Activated naive CD4-positive, alpha-beta T cell treated with anti-CD3 and anti-CD28 coated beads for 36 hours (primary cell): Measurements from ENCODE around the gene SAP25. TPM values are rescaled to one million over a fixed set of nuclear protein-coding genes. Genes with fewer than 3 reads are reported as not detected.
"Not testable (repeated sequence)": the region's sequence is repeated elsewhere in the genome, so short reads cannot be mapped to it uniquely, and the experiment has no call there.

Source experiments
- CTCF ChIA-PET: fragments of 350-600 bp; sonication (Branson Sonifier 250); formaldehyde crosslinking; loops from one replicate; lab custom pipeline; 2021; ENCODE audit warnings: antibody characterized with exemption; lab: Charles Lee
- DNase-seq: peaks from one replicate; pipeline ENCODE4 v3.0.0-alpha.2; 2020
- H3K27ac Mint-ChIP-seq: one replicate; pipeline ENCODE4 v1.8.0; 2021; ENCODE audit warnings: mild to moderate bottlenecking, mixed read lengths
- H3K27me3 Mint-ChIP-seq: one replicate; pipeline ENCODE4 v1.8.0; 2021; ENCODE audit warnings: low read depth, mixed read lengths
- H3K36me3 Mint-ChIP-seq: one replicate; pipeline ENCODE4 v1.8.0; 2021; ENCODE audit warnings: low read depth, mixed read lengths
- H3K4me1 Mint-ChIP-seq: one replicate; pipeline ENCODE4 v1.8.0; 2021; ENCODE audit warnings: low read depth, mixed read lengths
- H3K4me3 Mint-ChIP-seq: one replicate; pipeline ENCODE4 v1.8.0; 2021; ENCODE audit warnings: mild to moderate bottlenecking, moderate library complexity, mixed read lengths
- H3K9me3 Mint-ChIP-seq: one replicate; pipeline ENCODE4 v1.8.0; 2021; ENCODE audit warnings: mixed read lengths
- intact Hi-C: fragments of 100-400 bp; cut with micrococcal nuclease; formaldehyde crosslinking; loops from one replicate; pipeline ENCODE4 v1.15.1; 2023
- total RNA-seq, 2 experiments: library from RNA; stranded (reverse); gene quantifications; one replicate each; pipeline ENCODE4 v1.2.3, GENCODE V29; 2021

The SAP25 gene
- total RNA-seq, 2 experiments from 2014 or later, result 13.7 to 15.7 TPM

DNA sequence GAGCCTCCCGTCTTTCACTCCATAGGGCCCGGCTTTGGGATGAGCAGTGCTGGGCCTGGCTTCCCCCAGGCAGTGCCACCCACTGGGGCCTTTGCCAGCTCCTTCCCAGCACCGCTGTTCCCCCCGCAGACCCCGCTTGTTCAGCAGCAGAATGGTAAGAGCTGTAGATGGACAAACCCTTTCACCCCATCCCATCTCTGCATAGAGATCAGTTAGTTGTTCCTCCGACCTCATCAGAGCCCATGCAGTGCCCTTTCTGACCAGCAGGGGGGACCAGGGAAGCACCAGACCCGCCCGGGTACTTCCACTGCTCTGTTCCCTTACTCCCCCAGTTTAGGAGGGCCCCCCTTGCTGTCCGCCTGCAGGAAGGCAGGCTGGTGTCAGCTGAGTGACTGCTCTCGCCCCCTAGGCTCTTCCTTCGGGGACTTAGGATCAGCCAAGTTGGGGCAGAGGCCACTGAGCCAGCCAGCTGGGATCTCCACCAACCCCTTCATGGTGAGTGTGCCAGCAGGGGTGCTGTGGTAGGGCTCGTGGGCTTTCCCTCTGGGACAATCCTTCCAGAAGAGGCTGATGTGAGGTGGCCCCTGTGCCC is 9.8 kb downstream of the SAP25 start:
- intact Hi-C loops, result loop anchor here (1.0 kb wide), 4 partner anchors 24 to 288 kb away; partner anchors contain the start of gene SLC12A9
- H3K27ac Mint-ChIP-seq, result no peak overlapping the region
- CTCF ChIA-PET, result interaction anchor here (0.5 to 3.6 kb wide), 34 partner anchors 8 to 195 kb away, joined by 3 to 20 read pairs (median 4); partner anchors contain the start of genes FBXO24, LRCH4 and POP7
- H3K27me3 Mint-ChIP-seq, result no peaks in the 10 kb centered on the region
- no peaks in the 10 kb centered on the region for H3K9me3 Mint-ChIP-seq
- DNase-seq, result peak; percentile 90
- no peak overlapping the region for H3K4me3 Mint-ChIP-seq
- peaks cover 15% of the 10 kb centered on the region for H3K4me1 Mint-ChIP-seq
- H3K36me3 Mint-ChIP-seq, result peaks cover 16% of the 10 kb centered on the region

DNA sequence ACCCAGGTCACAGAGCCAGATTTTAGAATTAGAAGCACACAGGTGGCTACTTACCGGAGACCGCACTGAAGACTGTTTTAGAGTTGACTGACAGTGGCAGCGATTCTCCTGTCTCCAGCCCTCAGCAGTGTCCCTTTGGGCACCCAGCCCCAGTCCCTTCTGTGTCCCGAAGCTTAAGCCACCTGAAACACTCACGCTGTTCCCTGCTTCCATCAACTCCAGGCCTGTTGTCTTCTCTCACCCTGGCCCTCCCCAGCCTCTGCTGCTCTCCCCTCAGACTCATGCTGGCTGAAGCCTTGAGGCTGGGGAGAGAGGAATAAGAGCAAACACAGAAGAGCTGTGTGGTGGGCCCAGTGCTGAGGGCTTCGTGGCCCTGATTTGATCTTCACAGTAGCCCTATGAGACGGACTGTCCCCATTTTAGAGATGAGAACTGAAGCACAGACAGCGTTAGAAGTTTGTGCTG is 10.6 kb downstream of the SAP25 start:
- Mint-ChIP-seq H3K27me3 (no peaks in the 10 kb centered on the region), H3K4me1 (peaks cover 12% of the 10 kb centered on the region), H3K4me3 (no peak overlapping the region), H3K9me3 (no peaks in the 10 kb centered on the region), H3K27ac (no peak overlapping the region), H3K36me3 (peaks cover 19% of the 10 kb centered on the region)
- intact Hi-C loops, result no loop called here
- no peak for DNase-seq
- CTCF ChIA-PET, result interaction anchor here (0.5 to 3.3 kb wide), 19 partner anchors 10 to 196 kb away, joined by 3 to 20 read pairs (median 4); partner anchors contain the start of genes FBXO24, LRCH4 and POP7

DNA sequence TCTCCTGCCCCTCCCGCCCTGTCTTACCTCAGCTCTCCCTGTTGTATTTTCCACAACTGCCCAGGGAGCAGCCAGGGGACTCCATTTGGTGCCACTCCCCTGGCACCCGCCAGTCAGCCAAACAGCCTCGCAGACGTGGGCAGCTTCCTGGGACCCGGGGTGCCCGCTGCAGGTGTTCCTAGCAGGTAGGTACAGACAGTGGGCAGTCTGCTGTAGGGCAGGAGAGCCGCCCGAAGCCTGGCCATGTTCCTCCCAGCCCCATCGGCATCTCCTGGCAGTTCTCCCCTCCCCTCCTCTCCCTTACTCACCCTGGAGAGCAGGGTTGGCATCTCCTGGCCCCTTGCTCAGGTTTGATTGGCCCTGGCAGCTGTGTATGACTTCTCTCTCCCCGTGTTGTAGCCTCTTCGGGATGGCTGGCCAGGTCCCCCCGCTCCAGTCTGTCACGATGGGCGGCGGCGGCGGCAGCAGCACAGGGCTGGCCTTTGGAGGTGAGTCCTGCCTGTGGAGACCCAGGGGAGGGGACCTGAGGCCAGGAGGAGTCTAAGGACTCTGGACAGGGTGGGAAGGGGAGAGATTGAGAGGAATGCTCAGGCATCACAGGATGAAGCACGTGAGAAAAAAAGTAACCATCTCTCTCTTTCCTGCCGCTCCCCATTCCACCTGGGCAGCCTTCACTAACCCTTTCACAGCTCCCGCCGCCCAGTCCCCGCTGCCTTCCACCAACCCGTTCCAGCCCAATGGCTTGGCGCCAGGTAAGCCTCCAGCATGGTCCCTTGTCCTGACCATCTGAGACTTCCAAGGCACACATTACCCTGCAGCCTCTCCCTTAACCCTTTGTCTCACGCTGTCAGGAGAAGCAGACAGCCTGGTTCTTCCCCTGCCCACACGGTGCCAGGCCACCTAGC is 11.3 kb downstream of the SAP25 start:
- intact Hi-C loops, result no loop called here
- DNase-seq, result no peak
- CTCF ChIA-PET, result interaction anchor here (0.6 to 3.3 kb wide), 4 partner anchors 19 to 130 kb away, joined by 3 to 20 read pairs (median 8); no protein-coding TSS in a partner anchor
- Mint-ChIP-seq H3K4me3 (no peak overlapping the region), H3K36me3 (peaks cover 19% of the 10 kb centered on the region), H3K9me3 (no peaks in the 10 kb centered on the region), H3K27me3 (no peaks in the 10 kb centered on the region), H3K4me1 (peaks cover 12% of the 10 kb centered on the region), H3K27ac (no peak overlapping the region)

DNA sequence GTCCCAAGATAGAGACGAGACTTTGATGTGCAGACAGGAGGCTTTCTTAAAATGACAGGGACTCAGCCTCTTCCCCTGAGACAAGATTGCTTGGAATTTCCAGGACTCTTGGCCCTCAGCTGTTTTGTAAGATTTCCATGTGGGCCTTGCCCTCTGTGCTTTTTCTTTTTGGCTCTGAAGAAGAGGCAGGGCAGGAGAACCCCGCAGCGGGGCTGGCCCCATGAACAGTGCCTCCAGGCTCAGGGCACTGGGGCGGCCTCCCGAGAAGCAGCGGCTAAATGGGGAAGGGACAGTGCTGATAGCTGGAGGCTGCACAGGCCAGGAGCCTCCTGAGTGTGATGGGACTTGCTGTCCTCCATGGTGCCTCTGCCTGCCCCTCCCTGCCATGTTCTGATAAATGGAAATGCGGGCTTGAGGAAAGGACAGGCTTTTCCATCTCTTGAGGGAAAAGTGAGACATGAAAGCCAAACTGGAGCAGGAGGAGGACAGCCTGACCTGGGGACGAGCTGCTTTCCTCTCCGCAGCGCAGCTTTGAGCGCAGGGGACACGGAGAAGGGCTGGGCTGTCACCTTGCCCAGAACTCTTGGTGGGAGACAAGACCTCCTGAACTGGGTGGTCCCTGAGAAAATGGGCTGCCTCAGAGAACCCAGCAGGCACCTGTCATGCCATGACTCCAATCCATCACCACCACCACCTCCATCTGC is 12.1 kb downstream of the SAP25 start:
- Mint-ChIP-seq H3K4me3 (no peak overlapping the region), H3K9me3 (no peaks in the 10 kb centered on the region), H3K36me3 (peaks cover 25% of the 10 kb centered on the region), H3K27ac (no peak overlapping the region), H3K27me3 (no peaks in the 10 kb centered on the region), H3K4me1 (peaks cover 12% of the 10 kb centered on the region)
- DNase-seq, result no peak
- CTCF ChIA-PET, result interaction anchor here (0.6 to 4.4 kb wide), 5 partner anchors 15 to 92 kb away, joined by 3 to 82 read pairs (median 11); no protein-coding TSS in a partner anchor
- intact Hi-C loops, result no loop called here

DNA sequence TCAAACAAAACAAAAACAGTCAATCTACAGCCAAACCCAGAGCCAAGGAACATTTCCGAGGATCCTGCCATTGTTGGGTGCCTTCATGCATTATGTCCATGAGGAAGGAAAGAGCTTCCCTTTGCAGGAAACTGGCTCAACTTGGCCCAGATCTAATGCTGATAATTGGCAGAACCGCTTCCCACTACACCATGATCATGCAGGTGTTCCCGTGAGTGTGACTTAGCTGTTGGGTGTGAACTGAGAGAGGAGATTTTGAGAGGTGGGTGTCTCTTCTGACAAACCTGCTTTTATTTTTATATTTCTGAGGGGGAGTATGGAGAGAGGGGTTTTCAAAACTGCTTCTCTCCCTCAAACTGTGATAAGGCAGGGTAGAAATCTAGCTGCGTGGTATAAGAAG is 14.6 kb downstream of the SAP25 start:
- Mint-ChIP-seq H3K27me3 (no peaks in the 10 kb centered on the region), H3K4me1 (peaks cover 12% of the 10 kb centered on the region), H3K4me3 (no peak overlapping the region), H3K27ac (no peak overlapping the region), H3K9me3 (no peaks in the 10 kb centered on the region), H3K36me3 (peaks cover 23% of the 10 kb centered on the region)
- CTCF ChIA-PET, result interaction anchor here (0.6 to 4.4 kb wide), 36 partner anchors 8 to 716 kb away, joined by 3 to 82 read pairs (median 5); partner anchors contain the start of genes AGFG2, FBXO24, MOSPD3 and SPACDR
- DNase-seq, result no peak
- intact Hi-C loops, result loop anchor here (1.0 kb wide), 3 partner anchors 13 to 90 kb away; partner anchors contain the start of gene NYAP1

DNA sequence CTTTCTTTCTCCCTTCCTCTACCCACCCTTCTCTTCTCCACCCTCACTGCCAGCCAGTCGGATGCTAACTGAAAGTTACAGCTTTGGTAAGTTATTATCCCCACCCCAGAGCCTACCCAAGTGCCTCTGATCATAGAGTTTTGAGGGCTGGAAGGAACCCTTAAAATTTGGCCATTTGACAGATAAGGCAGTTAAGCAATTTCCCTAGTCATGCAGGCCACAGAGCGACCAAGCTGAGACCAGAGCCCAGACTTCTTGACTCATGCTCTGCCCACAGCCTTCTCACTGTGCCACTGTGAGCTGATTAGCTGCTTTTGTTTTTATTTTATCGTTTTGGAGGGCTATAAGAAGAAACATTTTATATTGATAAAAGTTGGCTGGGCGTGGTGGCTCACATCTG is 17.2 kb downstream of the SAP25 start:
- Mint-ChIP-seq H3K36me3 (peaks cover 23% of the 10 kb centered on the region), H3K27ac (no peak overlapping the region), H3K27me3 (no peaks in the 10 kb centered on the region), H3K4me1 (peaks cover 9% of the 10 kb centered on the region), H3K9me3 (no peaks in the 10 kb centered on the region), H3K4me3 (no peak overlapping the region)
- DNase-seq, result no peak
- CTCF ChIA-PET, result interaction anchor here (0.9 to 2.8 kb wide), 5 partner anchors 9 to 83 kb away, joined by 4 to 16 read pairs (median 6); no protein-coding TSS in a partner anchor
- intact Hi-C loops, result no loop called here

DNA sequence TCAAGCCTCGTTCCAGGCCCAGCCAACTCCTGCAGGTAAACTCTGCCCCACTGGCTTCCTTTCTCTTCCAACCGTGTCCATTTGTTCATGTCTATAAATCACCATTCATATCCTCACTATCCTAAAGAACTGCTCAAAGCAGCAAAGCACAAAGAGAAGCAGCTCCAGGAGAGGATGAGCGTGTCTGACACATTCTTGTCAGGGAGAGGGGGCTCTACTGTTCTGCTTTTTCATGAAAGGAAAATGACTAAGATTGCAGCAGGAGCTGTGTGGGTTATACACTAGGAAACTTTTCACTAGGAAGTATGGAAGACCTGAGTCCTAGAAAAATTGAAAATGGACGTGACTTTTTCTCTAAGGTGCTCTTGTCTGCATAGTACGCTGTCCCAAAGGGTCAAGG is 18.0 kb downstream of the SAP25 start:
- Mint-ChIP-seq H3K4me3 (no peak overlapping the region), H3K27ac (peak overlapping the region; percentile 43), H3K27me3 (no peaks in the 10 kb centered on the region), H3K36me3 (peaks cover 22% of the 10 kb centered on the region), H3K9me3 (no peaks in the 10 kb centered on the region), H3K4me1 (peaks cover 9% of the 10 kb centered on the region)
- intact Hi-C loops, result no loop called here
- no peak for DNase-seq
- CTCF ChIA-PET, result interaction anchor here (0.7 to 2.8 kb wide), 6 partner anchors 9 to 86 kb away, joined by 3 to 16 read pairs (median 6); no protein-coding TSS in a partner anchor

DNA sequence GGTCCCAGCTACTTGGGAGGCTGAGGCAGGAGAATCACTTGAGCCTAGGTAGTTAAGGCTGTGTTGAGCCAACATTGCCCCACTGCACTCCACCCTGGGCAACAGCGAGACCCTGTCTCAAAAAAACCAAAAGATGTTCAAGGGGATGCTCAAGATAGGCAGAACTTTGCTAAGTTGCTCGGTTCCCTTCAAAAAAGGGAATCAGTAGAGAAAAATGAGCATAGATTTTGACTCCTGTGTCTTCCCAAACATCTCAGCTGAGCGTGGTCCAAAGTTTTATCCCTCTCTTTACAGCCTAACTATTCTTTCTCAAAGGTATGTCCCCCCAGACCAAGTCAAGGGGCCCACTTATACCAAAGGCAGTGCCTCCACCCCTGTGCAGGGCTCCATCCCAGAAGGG is 20.7 kb downstream of the SAP25 start:
- intact Hi-C loops, result no loop called here
- Mint-ChIP-seq H3K4me1 (peaks cover 24% of the 10 kb centered on the region), H3K4me3 (no peak overlapping the region), H3K36me3 (peaks cover 34% of the 10 kb centered on the region), H3K9me3 (no peaks in the 10 kb centered on the region), H3K27me3 (no peaks in the 10 kb centered on the region), H3K27ac (no peak overlapping the region)
- DNase-seq, result no peak
- CTCF ChIA-PET, result interaction anchor here (1.0 kb wide), 1 partner anchor 80 kb away, joined by 3 read pairs; no protein-coding TSS in a partner anchor

DNA sequence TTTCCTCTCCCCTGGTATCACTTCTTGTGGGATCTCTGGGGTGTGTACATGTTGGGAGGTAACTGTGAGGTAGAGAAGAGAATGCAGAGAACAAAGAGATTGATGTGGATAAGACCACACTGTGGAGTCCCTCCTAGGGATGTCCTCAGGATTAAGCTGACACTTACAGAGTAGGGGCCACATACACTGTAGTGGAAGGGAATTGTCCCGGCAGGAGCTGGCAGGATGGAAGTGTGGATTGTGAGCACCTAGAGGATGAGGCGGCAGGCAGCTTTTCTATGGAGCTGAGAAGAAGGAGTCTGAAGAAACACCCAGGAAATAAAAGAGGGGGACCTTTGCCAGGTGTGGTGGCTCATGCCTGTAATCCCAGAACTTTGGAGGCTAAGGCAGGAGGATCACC is 21.2 kb downstream of the SAP25 start:
- no peak for DNase-seq
- Mint-ChIP-seq H3K36me3 (peaks cover 34% of the 10 kb centered on the region), H3K27me3 (no peaks in the 10 kb centered on the region), H3K4me3 (no peak overlapping the region), H3K4me1 (peaks cover 29% of the 10 kb centered on the region), H3K27ac (no peak overlapping the region), H3K9me3 (no peaks in the 10 kb centered on the region)
- intact Hi-C loops, result no loop called here
- CTCF ChIA-PET, result no interaction called here

DNA sequence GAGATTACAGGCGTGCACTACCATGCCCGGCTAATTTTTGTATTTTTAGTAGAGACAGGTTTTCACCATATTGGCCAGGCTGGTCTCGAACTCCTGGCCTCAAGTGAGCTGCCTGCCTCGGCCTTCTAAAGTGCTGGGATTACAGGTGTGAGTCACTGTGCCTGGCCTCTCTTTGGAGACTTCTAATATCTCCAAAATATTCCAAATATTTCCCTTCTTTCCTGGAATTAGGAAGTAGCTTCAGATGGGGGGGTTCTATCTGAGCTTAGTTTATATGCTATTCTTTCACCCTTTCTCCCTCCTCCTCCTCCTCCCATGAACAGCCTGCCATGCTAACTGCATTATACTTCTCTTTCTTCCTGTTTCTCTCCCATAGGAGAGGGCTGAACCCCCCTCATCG is 25.3 kb downstream of the SAP25 start:
- H3K36me3 Mint-ChIP-seq, result peaks cover 24% of the 10 kb centered on the region
- intact Hi-C loops, H3K4me3 Mint-ChIP-seq, H3K9me3 Mint-ChIP-seq, H3K27me3 Mint-ChIP-seq, DNase-seq: not testable (repeated sequence)
- CTCF ChIA-PET, result interaction anchor here (0.6 to 6.7 kb wide), 6 partner anchors 11 to 79 kb away, joined by 3 to 82 read pairs (median 7); no protein-coding TSS in a partner anchor
- peaks cover 68% of the 10 kb centered on the region for H3K4me1 Mint-ChIP-seq
- H3K27ac Mint-ChIP-seq, result peak overlapping the region; percentile 73

DNA sequence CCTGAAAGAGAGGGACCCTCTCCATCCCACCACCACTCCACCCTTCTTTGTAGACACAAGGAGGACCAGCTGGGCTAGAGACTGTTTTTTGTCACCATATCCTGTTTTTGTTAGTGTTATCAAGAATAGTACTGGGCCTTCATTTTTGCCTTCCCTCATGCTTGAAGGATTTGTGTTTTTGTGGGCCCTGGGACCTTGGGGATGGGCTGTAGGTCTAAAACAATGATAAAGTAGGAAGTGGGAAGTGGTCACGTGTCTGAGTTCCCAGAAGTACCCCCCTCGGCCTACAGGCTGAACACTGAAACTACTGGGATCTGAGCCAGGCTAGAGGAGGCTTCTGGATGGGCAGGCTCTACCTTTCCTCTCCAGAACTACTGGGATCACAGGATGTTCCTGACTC is 25.8 kb downstream of the SAP25 start:
- no peak for DNase-seq
- H3K4me3 Mint-ChIP-seq, result no peak overlapping the region
- intact Hi-C loops, result no loop called here
- peak overlapping the region; percentile 95 for H3K27ac Mint-ChIP-seq
- H3K27me3 Mint-ChIP-seq, result no peaks in the 10 kb centered on the region
- CTCF ChIA-PET, result interaction anchor here (0.6 to 6.7 kb wide), 6 partner anchors 11 to 144 kb away, joined by 3 to 82 read pairs (median 6); no protein-coding TSS in a partner anchor
- no peaks in the 10 kb centered on the region for H3K9me3 Mint-ChIP-seq
- H3K36me3 Mint-ChIP-seq, result peaks cover 20% of the 10 kb centered on the region
- H3K4me1 Mint-ChIP-seq, result peaks cover 74% of the 10 kb centered on the region
